Motor neuron (in vitro differentiated cells): ENCODE data around the gene SAMD5. TPM values are rescaled to one million over a fixed set of nuclear protein-coding genes. Genes with fewer than 3 reads are reported as not detected.

ENCODE experiments used
- ATAC-seq, 8 experiments: fragments of 200-7000 bp; cut with Tn5 transposase; replicated peaks in 6 of 8; 2 replicates each; pipeline ENCODE4 v1.8.0; 2021; ENCODE audit warnings: mild to moderate bottlenecking in 8 of 8, moderate library complexity in 8 of 8
- H3K27ac ChIP-seq, 2 donors: fragments of 250-450 bp; sonication (Bioruptor Pico); 2 replicates each; pipeline ENCODE4 v1.9.0; 2021; ENCODE audit warnings: antibody characterized with exemption in 2 of 2, mild to moderate bottlenecking in 2 of 2, moderate library complexity in 1 of 2
- H3K4me1 ChIP-seq, 2 donors: fragments of 250-450 bp; sonication (Bioruptor Pico); replicated peaks in 1 of 2; 2 replicates each; pipeline ENCODE4 v1.6.1; 2021; ENCODE audit warnings: antibody characterized with exemption in 2 of 2, mild to moderate bottlenecking in 2 of 2, moderate library complexity in 1 of 2
- H3K4me3 ChIP-seq, 5 donors: fragments of 250-450 bp; sonication (Bioruptor Pico); 2 replicates each; pipeline ENCODE4 v1.9.0; 2021; ENCODE audit warnings: antibody characterized with exemption in 5 of 5, mild to moderate bottlenecking in 5 of 5, moderate library complexity in 4 of 5
- WGBS, 10 experiments: fragments of 450-650 bp; shearing (Covaris generic); methylation state at CpG; one replicate each; pipeline ENCODE4 v1.0.0; 2022; 5-methylcytosine and 5-hydroxymethylcytosine counted together
- in situ Hi-C, 9 experiments: fragments of 400-800 bp; cut with MboI; loops; one replicate each; pipeline ENCODE4 v1.15.0; 2021; ENCODE audit warnings: low sequenced_read_pairs in 9 of 9, low pct_unique_long_range_greater_than_20kb in 2 of 9; ENCODE audit not compliant: unreplicated experiment in 9 of 9
- total RNA-seq, 8 experiments: library from RNA; unstranded; fragments of 300-600 nt; gene quantifications; 2 replicates each; pipeline versions ENCODE4 v1.2.3 to v1.2.4, GENCODE V29; 2022

Gene SAMD5
- total RNA-seq, 8 experiments from 2014 or later = 3.1 to 62.4 (median 6.4) TPM

GRCh38 chr6:147578883-147579282 lies 70.4 kb downstream of the SAMD5 start:
- in situ Hi-C loops = no loop called here
- 25 to 100% (median 71%) methylated on average over 1 to 2 of the region's 2 CpGs; no CpG with 5 or more reads in 1 of the 10 experiments for WGBS, 10 experiments
- peak in 1 of 8 experiments; percentile 13 for ATAC-seq

GRCh38 chr6:147579667-147580066 lies 71.2 kb downstream of the SAMD5 start:
- Histone ChIP-seq H3K4me1 (no peaks in the 10 kb centered on the region), H3K4me3 (no peak overlapping the region), H3K27ac (no peak overlapping the region)
- 25 to 100% (median 86%) methylated on average over 1 to 3 of the region's 3 CpGs; no CpG with 5 or more reads in 2 of the 10 experiments for WGBS, 10 experiments
- no peak for ATAC-seq
- in situ Hi-C loops = no loop called here

More at GRCh38 chr6:147578883-147579282, 70.4 kb downstream of the SAMD5 start:
- H3K27ac ChIP-seq = no peak overlapping the region
- no peaks in the 10 kb centered on the region for H3K4me1 ChIP-seq
- H3K4me3 ChIP-seq = no peak overlapping the region

GRCh38 chr6:147582991-147583390 lies 74.5 kb downstream of the SAMD5 start:
- no peak for ATAC-seq
- Histone ChIP-seq H3K27ac (no peak overlapping the region), H3K4me3 (no peak overlapping the region), H3K4me1 (no peaks in the 10 kb centered on the region)
- in situ Hi-C loops = no loop called here
- 40 to 100% (median 96%) methylated on average over 1 of the region's 1 CpG; no CpG with 5 or more reads in 2 of the 10 experiments for WGBS, 10 experiments

- Histone ChIP-seq H3K27ac (no peak overlapping the region), H3K4me3 (no peak overlapping the region), H3K4me1 (no peaks in the 10 kb centered on the region)
- no peak for ATAC-seq
- in situ Hi-C loops = no loop called here
- 68 to 100% (median 93%) methylated on average over 2 to 3 of the region's 3 CpGs; no CpG with 5 or more reads in 4 of the 10 experiments for WGBS, 10 experiments
Measured at GRCh38 chr6:147585256-147585655, 76.8 kb downstream of the SAMD5 start.

GRCh38 chr6:147586044-147586443 lies 77.6 kb downstream of the SAMD5 start:
- peak in 1 of 8 experiments; percentile 5 for ATAC-seq
- 17 to 100% (median 84%) methylated on average over 1 to 4 of the region's 4 CpGs for WGBS, 10 experiments
- no peak overlapping the region for H3K27ac ChIP-seq
- peaks cover 0 to 1% of the 10 kb centered on the region in 2 donors for H3K4me1 ChIP-seq
- in situ Hi-C loops = no loop called here
- H3K4me3 ChIP-seq = no peak overlapping the region

- 39 to 97% (median 85%) methylated on average over 2 to 3 of the region's 3 CpGs; no CpG with 5 or more reads in 1 of the 10 experiments for WGBS, 10 experiments
- in situ Hi-C loops = no loop called here
Measured at GRCh38 chr6:147587907-147588306, 79.4 kb downstream of the SAMD5 start.

GRCh38 chr6:147588469-147588868 lies 80.0 kb downstream of the SAMD5 start:
- in situ Hi-C loops = no loop called here
- H3K4me3 ChIP-seq = no peak overlapping the region
- WGBS, 10 experiments = 20 to 100% (median 83%) methylated on average over 1 to 6 of the region's 6 CpGs; no CpG with 5 or more reads in 2 of the 10 experiments
- peaks cover 0 to 5% of the 10 kb centered on the region in 2 donors for H3K4me1 ChIP-seq
- H3K27ac ChIP-seq = no peak overlapping the region
- no peak for ATAC-seq

More at GRCh38 chr6:147587907-147588306, 79.4 kb downstream of the SAMD5 start:
- Histone ChIP-seq H3K4me1 (peaks cover 0 to 5% of the 10 kb centered on the region in 2 donors), H3K4me3 (no peak overlapping the region), H3K27ac (no peak overlapping the region)
- ATAC-seq = no peak

- H3K4me3 ChIP-seq = no peak overlapping the region
- peaks cover 0 to 5% of the 10 kb centered on the region in 2 donors for H3K4me1 ChIP-seq
- 0 to 100% (median 41%) methylated on average over 1 of the region's 1 CpG; no CpG with 5 or more reads in 4 of the 10 experiments for WGBS, 10 experiments
- in situ Hi-C loops = no loop called here
- no peak overlapping the region for H3K27ac ChIP-seq
- peak in 4 of 8 experiments; percentile 47 to 96 (median 95) for ATAC-seq
Measured at GRCh38 chr6:147589739-147590250, 81.3 kb downstream of the SAMD5 start.

GRCh38 chr6:147595961-147596360 lies 87.5 kb downstream of the SAMD5 start:
- Histone ChIP-seq H3K27ac (no peak overlapping the region), H3K4me3 (no peak overlapping the region), H3K4me1 (peaks cover 0 to 8% of the 10 kb centered on the region in 2 donors)
- no peak for ATAC-seq
- 38 to 100% (median 80%) methylated on average over 2 to 3 of the region's 3 CpGs for WGBS, 10 experiments
- in situ Hi-C loops = no loop called here

GRCh38 chr6:147603392-147604081 lies 95.0 kb downstream of the SAMD5 start:
- in situ Hi-C loops = no loop called here
- Histone ChIP-seq H3K4me3 (no peak overlapping the region), H3K27ac (no peak overlapping the region), H3K4me1 (no peaks in the 10 kb centered on the region)
- no peak for ATAC-seq
- 33 to 100% (median 83%) methylated on average over 1 to 2 of the region's 2 CpGs; no CpG with 5 or more reads in 2 of the 10 experiments for WGBS, 10 experiments

GRCh38 chr6:147604373-147604772 lies 95.9 kb downstream of the SAMD5 start:
- Histone ChIP-seq H3K4me3 (no peak overlapping the region), H3K27ac (no peak overlapping the region), H3K4me1 (no peaks in the 10 kb centered on the region)
- in situ Hi-C loops = no loop called here
- no peak for ATAC-seq
- 11 to 100% (median 81%) methylated on average over 2 to 4 of the region's 4 CpGs for WGBS, 10 experiments

GRCh38 chr6:147611992-147612391 lies 103.5 kb downstream of the SAMD5 start:
- in situ Hi-C loops = no loop called here
- Histone ChIP-seq H3K4me1 (no peaks in the 10 kb centered on the region), H3K4me3 (no peak overlapping the region), H3K27ac (no peak overlapping the region)
- ATAC-seq = no peak
- 30 to 100% (median 91%) methylated on average over 2 to 5 of the region's 5 CpGs; no CpG with 5 or more reads in 1 of the 10 experiments for WGBS, 10 experiments

GRCh38 chr6:147614501-147614900 lies 106.0 kb downstream of the SAMD5 start:
- H3K4me1 ChIP-seq = no peaks in the 10 kb centered on the region
- in situ Hi-C loops = no loop called here
- no peak overlapping the region for H3K27ac ChIP-seq
- H3K4me3 ChIP-seq = no peak overlapping the region
- 40 to 89% (median 50%) methylated on average over 1 to 4 of the region's 4 CpGs; no CpG with 5 or more reads in 3 of the 10 experiments for WGBS, 10 experiments
- peak in 3 of 8 experiments; percentile 29 to 62 (median 47) for ATAC-seq
